NT2/D1 (cell line): ENCODE results near the gene CNN2.

Source experiments
- SUZ12 ChIP-seq: IDR thresholded peaks from 2 replicates; pipeline ENCODE4 v1.6.1; 2011; ENCODE audit not compliant: insufficient read length, insufficient read depth; ENCODE audit errors: extremely low read depth
- YY1 ChIP-seq: IDR thresholded peaks from 2 replicates; pipeline ENCODE4 v1.6.1; 2011; ENCODE audit not compliant: insufficient read length, insufficient read depth
- ZNF274 ChIP-seq: IDR thresholded peaks from 2 replicates; pipeline ENCODE4 v1.6.1; 2011; ENCODE audit warnings: mild to moderate bottlenecking, low read depth, low read length

DNA sequence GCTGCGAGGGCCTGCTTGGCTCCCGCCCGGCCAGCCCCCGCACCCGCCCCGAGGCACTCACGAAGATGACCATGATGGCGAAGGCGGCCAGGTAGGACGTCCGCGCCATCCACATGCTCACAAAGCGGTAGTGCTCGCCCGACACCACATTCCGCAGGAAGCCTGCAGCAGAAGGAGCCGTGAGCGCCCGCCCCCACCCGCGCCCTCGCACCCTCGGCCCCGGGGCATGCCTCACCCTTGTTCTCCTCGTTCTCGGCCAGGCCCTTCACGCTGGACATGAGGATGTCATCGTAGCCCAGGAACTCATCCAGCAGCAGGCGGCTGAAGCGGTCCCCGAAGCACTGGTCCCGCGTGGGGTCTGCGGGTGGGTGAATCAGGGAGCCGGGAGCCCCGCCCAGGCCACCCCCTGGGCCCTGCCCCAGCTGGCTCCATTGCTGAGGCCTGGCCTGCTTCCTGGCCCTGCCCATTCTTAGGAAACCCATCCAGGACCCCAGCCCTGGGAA, 14.5 kb upstream of the CNN2 start:
- TF ChIP-seq YY1 (no peak), ZNF274 (no peak), SUZ12 (no peak)
